Ecto neural progenitor cell (in vitro differentiated cells): Measurements from ENCODE around the gene LPP.

Experiments
- DNase-seq: peaks from one replicate; pipeline ENCODE4 v3.0.0-alpha.2; 2018; ENCODE audit warnings: low spot score

LPP gene

GRCh38 chr3:188220097-188220788 lies 66.3 kb downstream of the LPP start:
- no peak for DNase-seq

- no peak for DNase-seq
Measured at GRCh38 chr3:188220988-188221818, 67.2 kb downstream of the LPP start.

GRCh38 chr3:188223936-188224335 lies 70.0 kb downstream of the LPP start:
- no peak for DNase-seq

GRCh38 chr3:188227442-188227841 lies 73.5 kb downstream of the LPP start:
- no peak for DNase-seq

GRCh38 chr3:188229177-188229576 lies 75.2 kb downstream of the LPP start:
- no peak for DNase-seq

- no peak for DNase-seq
Measured at GRCh38 chr3:188229726-188230125, 75.8 kb downstream of the LPP start.

GRCh38 chr3:188230962-188231361 lies 77.0 kb downstream of the LPP start:
- no peak for DNase-seq

GRCh38 chr3:188231456-188231855 lies 77.5 kb downstream of the LPP start:
- no peak for DNase-seq

- DNase-seq = no peak
Measured at GRCh38 chr3:188232656-188233055, 78.7 kb downstream of the LPP start.

GRCh38 chr3:188233320-188233719 lies 79.4 kb downstream of the LPP start:
- no peak for DNase-seq

- DNase-seq = no peak
Measured at GRCh38 chr3:188234132-188234531, 80.2 kb downstream of the LPP start.

- no peak for DNase-seq
Measured at GRCh38 chr3:188236271-188236670, 82.3 kb downstream of the LPP start.

- DNase-seq = no peak
Measured at GRCh38 chr3:188239035-188239434, 85.1 kb downstream of the LPP start.

GRCh38 chr3:188239577-188239976 lies 85.6 kb downstream of the LPP start:
- DNase-seq = no peak

- no peak for DNase-seq
Measured at GRCh38 chr3:188240189-188240981, 86.4 kb downstream of the LPP start.

GRCh38 chr3:188241072-188241471 lies 87.1 kb downstream of the LPP start:
- no peak for DNase-seq

- DNase-seq = no peak
Measured at GRCh38 chr3:188241883-188242282, 87.9 kb downstream of the LPP start.

- DNase-seq = no peak
Measured at GRCh38 chr3:188242436-188243123, 88.6 kb downstream of the LPP start.

- DNase-seq = no peak
Measured at GRCh38 chr3:188243124-188243795, 89.3 kb downstream of the LPP start.

- DNase-seq = no peak
Measured at GRCh38 chr3:188244395-188244861, 90.5 kb downstream of the LPP start.

- no peak for DNase-seq
Measured at GRCh38 chr3:188246905-188247304, 92.9 kb downstream of the LPP start.
